ENCODE results near the gene MAGEA1.

GRCh38 chrX:153157450-153157849 is 21.6 kb upstream of the MAGEA1 start:
- no peak for TF ChIP-seq RARB (CRISPR knock-in tag; IDR thresholded peaks at IDR 0.05)
- no peak for TF ChIP-seq ESRRG (CRISPR knock-in tag; IDR thresholded peaks at IDR 0.05)
- no peak for TF ChIP-seq BACH2 (CRISPR knock-in tag; IDR thresholded peaks at IDR 0.05; ENCODE audit: borderline replicate concordance)
- TF ChIP-seq ARNTL (CRISPR knock-in tag; IDR thresholded peaks at IDR 0.05; ENCODE audit: borderline replicate concordance, low read depth), result no peak
